ENCODE measurements around the gene VAMP4. TPM values are rescaled to one million over a fixed set of nuclear protein-coding genes. Genes with fewer than 3 reads are reported as not detected.
A peak's percentile ranks its signal among the peaks of the same experiment; 100 is the strongest.

VAMP4 gene, protein sequence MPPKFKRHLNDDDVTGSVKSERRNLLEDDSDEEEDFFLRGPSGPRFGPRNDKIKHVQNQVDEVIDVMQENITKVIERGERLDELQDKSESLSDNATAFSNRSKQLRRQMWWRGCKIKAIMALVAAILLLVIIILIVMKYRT
- 10 to 100 TPM; 15.0 to 24.8 (median 19.4) TPM for polyA plus RNA-seq (ENCODE audit: low read depth in 6 of 6)

DNA sequence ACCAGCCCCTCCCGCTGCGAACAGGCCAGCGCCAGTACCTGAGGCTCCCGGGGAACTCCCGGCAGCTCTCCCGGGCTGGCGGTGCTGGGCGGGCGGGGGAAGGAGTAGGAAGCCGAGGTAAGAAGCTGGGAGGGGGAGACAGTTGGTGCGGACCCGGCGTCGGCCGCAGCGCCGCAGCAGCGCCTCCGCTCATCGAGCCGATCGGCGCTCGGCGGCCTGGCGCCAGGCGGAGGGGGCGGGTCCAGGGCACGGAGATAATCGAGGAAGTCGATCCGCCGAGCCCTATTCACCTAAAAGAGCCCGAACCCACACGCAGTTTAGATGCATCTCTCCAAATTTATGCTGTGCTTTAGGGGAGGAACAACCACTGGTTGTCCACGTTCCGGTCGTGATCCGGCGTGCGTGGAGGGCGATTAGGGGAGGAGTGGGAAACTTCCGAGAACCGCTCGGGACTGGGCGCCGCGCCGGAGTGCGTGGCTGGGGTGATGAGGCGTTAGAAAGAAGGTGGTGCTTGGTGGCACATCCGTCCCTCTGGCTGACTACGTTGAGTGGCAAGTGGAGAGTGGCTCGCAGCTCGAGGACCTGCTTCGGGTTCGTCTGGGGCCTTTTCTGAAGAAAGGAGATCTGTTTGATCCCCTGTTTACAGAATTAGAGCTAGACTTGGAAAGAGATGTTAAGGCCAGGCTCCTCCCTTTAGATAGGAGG, at the start of gene VAMP4:
VAMP4 (minus strand) TSS at position 194 of the 705 bp plus-strand sequence. CDS start 3,651 bp downstream, outside the sequence.
- ATAC-seq (ENCODE audit: low read depth in 2 of 2) (peak; percentile 89 to 92), DNase-seq (peak; percentile 85)
- Mint-ChIP-seq H3K27ac (peak within 1 kb of the TSS; percentile 96 to 100 (median 98)), H3K4me1 (peaks cover 21 to 40% (median 26%) of the 10 kb centered on the region in 3 donors), H3K36me3 (peaks cover 2 to 3% of the 10 kb centered on the region in 2 donors), H3K27me3 (no peaks in the 10 kb centered on the region), H3K4me3 (peak within 1 kb of the TSS; percentile 93 to 100 (median 99)), H3K9me3 (no peaks in the 10 kb centered on the region)

DNA sequence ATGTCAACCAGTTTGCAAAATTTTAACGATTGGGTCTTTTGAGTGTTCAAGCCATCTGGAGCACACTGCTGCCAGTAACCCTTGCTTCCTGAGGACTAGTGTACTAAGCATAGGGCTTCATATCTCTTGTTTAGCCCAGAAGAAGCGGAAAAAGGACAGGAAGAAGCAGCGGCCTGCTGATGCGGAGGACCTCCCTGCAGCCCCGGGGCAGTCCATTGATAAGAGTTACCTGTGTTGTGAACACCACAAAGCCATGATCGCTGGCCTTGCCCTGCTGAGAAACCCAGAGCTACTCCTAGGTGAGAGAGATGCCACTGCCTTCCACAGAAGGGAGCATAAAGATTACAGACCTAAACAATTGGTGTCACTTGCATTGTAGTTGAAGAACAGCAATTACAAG, 48.5 kb upstream of the VAMP4 start:
- Mint-ChIP-seq H3K36me3 (peaks cover 46 to 63% of the 10 kb centered on the region in 2 donors), H3K4me3 (no peak overlapping the region), H3K9me3 (no peaks in the 10 kb centered on the region), H3K4me1 (peaks cover 6 to 10% (median 7%) of the 10 kb centered on the region in 3 donors), H3K27ac (peak overlapping the region in 1 of 6 donors; percentile 16), H3K27me3 (no peaks in the 10 kb centered on the region)
- DNase-seq (no peak), ATAC-seq (ENCODE audit: low read depth in 2 of 2) (no peak)

DNA sequence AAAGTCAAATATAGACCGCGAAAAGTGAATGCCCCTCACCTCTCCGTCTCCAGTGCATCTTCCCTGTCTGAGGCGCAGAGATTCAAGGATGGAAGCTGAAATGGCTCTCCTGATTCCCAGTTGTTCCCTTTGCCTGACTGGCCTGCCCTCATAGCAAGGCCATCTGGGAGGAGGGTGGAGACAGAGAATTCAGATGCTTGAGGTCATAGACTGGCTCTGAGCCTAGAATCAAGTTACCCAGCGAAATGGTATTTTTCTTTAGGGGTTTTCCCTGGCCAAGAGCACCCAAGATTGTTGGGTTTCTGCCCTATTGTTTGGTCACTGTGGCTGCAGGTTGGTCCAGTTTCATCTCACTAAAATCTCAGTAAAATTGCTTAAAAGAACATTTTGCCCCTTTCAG, 46.8 kb upstream of the VAMP4 start:
- Mint-ChIP-seq H3K27ac (no peak overlapping the region), H3K27me3 (no peaks in the 10 kb centered on the region), H3K9me3 (no peaks in the 10 kb centered on the region), H3K36me3 (peaks cover 37 to 54% of the 10 kb centered on the region in 2 donors), H3K4me1 (peaks cover 18 to 21% (median 20%) of the 10 kb centered on the region in 3 donors), H3K4me3 (peak overlapping the region in 1 of 8 donors; percentile 24)
- no peak for ATAC-seq (ENCODE audit: low read depth in 2 of 2)
- DNase-seq = no peak

DNA sequence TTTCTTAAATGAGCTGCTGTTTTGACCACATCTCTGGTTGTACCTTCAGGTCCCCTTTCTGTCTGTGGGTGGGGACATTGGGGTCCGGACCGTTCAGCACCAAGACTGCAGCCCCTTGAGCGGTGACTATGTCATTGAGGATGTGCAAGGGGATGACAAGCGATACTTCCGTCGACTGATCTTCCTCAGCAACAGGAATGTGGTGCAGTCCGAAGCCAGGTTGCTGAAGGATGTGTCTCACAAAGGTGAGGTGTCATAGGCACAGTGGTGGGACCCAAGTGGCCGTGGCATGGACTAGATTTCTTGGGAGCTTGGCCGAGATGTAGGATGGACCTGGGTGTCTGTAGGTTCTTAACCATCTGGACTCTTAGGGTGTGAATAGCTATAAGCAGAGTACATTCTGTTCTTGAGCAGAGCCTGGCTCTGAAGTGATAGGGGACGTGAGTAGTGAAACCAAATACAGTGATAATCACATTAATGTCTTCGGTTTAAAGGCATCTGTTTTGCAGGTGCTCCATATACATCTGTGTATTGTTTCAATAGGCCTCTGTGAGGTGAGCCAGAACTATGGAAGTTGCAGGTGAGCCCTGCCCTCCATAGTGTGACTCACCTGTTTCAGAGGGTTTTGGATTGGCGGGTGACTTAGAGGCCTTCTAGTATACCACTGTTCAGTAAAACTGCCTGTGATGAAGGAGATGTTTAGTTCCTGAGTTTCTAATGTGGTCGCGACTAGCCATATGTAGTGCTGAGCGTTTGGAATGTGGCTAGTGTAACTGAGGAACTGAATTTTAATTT, 46.0 kb upstream of the VAMP4 start:
- Mint-ChIP-seq H3K4me3 (peak overlapping the region in 1 of 8 donors; percentile 4), H3K27ac (no peak overlapping the region), H3K36me3 (peaks cover 37 to 51% of the 10 kb centered on the region in 2 donors), H3K27me3 (no peaks in the 10 kb centered on the region), H3K9me3 (no peaks in the 10 kb centered on the region), H3K4me1 (peaks cover 25 to 29% (median 29%) of the 10 kb centered on the region in 3 donors)
- ATAC-seq (ENCODE audit: low read depth in 2 of 2) (no peak), DNase-seq (no peak)

DNA sequence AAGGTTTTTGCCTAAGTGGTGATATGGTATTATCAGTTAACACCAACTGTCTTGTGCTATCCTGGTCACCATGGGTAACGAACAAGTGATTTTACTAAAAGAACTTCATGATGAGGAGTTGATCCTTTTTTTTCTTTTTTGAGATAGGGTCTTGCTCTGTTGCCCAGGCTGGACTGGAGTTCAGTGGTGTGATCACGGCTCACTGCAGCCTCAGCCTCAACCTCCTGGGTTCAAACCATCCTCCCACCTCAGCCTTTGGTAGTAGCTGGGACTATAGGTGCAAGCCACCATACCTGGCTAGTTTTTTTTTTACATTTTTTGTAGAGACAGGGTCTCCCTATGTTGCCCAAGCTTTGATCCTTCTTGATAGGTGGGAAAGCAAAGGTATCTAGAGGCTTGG, 44.7 kb upstream of the VAMP4 start:
- no peak for ATAC-seq (ENCODE audit: low read depth in 2 of 2)
- no peak for DNase-seq
- Mint-ChIP-seq H3K27ac (no peak overlapping the region), H3K9me3 (peaks cover 0 to 3% (median 0%) of the 10 kb centered on the region in 7 donors), H3K27me3 (no peaks in the 10 kb centered on the region), H3K36me3 (peaks cover 39 to 44% of the 10 kb centered on the region in 2 donors), H3K4me3 (peak overlapping the region in 1 of 8 donors; percentile 47), H3K4me1 (peaks cover 37 to 42% (median 39%) of the 10 kb centered on the region in 3 donors)

DNA sequence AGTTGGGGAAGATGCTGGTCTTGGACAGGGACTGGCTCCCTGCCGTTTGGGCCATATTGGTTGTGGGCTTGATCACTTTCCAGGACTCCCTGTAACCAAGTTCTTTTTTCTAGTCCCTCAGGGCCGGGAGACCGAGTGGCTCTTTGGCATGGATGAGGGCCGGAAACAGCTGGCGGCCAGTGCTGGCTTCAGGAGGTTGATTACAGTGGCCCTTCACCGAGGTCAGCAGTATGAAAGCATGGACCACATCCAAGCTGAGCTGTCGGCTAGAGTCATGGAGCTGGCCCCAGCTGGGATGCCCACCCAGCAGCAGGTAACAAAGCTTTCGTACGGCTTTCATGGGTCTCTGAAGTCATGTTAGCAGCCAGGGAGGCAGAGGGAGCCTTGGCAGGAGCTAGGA, 43.9 kb upstream of the VAMP4 start:
- peak overlapping the region in 2 of 8 donors; percentile 57 to 73 for H3K4me3 Mint-ChIP-seq
- H3K9me3 Mint-ChIP-seq = peaks cover 0 to 3% (median 0%) of the 10 kb centered on the region in 7 donors
- peaks cover 38 to 50% (median 45%) of the 10 kb centered on the region in 3 donors for H3K4me1 Mint-ChIP-seq
- peaks cover 41% of the 10 kb centered on the region in 2 donors for H3K36me3 Mint-ChIP-seq
- DNase-seq = no peak
- ATAC-seq (ENCODE audit: low read depth in 2 of 2) = no peak
- H3K27ac Mint-ChIP-seq = no peak overlapping the region
- H3K27me3 Mint-ChIP-seq = no peaks in the 10 kb centered on the region

DNA sequence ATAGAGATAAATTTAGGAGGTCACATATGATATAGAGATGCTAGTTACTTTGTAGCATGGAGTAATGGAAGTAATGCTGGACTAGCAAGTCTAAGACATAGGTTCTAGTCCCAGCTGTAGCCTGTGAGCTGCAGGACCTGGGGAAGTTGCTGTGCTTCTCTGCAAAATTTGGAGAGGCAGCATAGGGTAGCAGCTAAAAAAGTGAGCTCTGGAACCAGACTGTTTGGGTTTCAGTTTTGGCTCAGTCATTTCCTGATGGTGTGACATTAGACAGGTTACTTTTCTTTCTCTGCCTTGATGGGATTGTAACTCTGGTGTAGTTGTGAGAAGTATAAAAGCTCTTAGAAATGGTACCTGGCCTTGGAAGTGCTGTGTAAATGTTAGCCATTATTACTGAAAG, 42.9 kb upstream of the VAMP4 start:
- Mint-ChIP-seq H3K36me3 (peaks cover 35 to 36% of the 10 kb centered on the region in 2 donors), H3K9me3 (peaks cover 0 to 3% (median 0%) of the 10 kb centered on the region in 7 donors), H3K27me3 (no peaks in the 10 kb centered on the region), H3K4me3 (peak overlapping the region in 6 of 8 donors; percentile 26 to 73 (median 45)), H3K27ac (peak overlapping the region in 1 of 6 donors; percentile 63), H3K4me1 (peaks cover 40 to 50% (median 47%) of the 10 kb centered on the region in 3 donors)
- DNase-seq (no peak), ATAC-seq (ENCODE audit: low read depth in 2 of 2) (no peak)

DNA sequence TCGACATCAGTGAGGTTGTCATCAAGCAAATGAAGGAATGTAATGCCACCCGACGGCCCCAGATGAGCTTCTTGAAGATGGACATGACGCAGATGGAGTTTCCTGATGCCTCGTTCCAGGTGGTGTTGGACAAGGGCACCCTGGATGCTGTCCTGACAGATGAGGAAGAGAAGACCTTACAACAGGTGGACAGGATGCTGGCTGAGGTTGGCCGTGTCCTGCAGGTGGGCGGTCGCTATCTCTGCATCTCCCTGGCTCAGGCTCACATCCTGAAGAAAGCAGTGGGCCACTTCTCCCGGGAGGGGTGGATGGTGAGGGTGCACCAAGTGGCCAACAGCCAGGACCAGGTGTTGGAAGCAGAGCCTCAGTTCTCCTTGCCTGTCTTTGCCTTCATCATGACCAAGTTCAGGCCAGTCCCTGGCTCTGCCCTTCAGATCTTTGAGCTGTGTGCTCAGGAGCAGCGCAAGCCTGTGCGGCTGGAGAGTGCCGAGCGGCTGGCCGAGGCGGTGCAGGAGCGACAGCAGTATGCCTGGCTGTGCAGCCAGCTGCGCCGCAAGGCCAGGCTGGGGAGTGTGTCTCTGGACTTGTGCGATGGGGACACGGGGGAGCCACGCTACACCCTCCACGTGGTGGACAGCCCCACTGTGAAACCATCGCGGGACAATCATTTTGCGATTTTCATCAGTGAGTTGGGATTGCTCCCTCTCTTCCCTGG, 42.1 kb upstream of the VAMP4 start:
- Mint-ChIP-seq H3K4me1 (peaks cover 39 to 50% (median 47%) of the 10 kb centered on the region in 3 donors), H3K9me3 (peaks cover 0 to 3% (median 0%) of the 10 kb centered on the region in 7 donors), H3K36me3 (peaks cover 27 to 28% of the 10 kb centered on the region in 2 donors), H3K4me3 (peak overlapping the region in 4 of 8 donors; percentile 22 to 95 (median 58)), H3K27me3 (no peaks in the 10 kb centered on the region), H3K27ac (no peak overlapping the region)
- ATAC-seq (ENCODE audit: low read depth in 2 of 2) = no peak
- no peak for DNase-seq

DNA sequence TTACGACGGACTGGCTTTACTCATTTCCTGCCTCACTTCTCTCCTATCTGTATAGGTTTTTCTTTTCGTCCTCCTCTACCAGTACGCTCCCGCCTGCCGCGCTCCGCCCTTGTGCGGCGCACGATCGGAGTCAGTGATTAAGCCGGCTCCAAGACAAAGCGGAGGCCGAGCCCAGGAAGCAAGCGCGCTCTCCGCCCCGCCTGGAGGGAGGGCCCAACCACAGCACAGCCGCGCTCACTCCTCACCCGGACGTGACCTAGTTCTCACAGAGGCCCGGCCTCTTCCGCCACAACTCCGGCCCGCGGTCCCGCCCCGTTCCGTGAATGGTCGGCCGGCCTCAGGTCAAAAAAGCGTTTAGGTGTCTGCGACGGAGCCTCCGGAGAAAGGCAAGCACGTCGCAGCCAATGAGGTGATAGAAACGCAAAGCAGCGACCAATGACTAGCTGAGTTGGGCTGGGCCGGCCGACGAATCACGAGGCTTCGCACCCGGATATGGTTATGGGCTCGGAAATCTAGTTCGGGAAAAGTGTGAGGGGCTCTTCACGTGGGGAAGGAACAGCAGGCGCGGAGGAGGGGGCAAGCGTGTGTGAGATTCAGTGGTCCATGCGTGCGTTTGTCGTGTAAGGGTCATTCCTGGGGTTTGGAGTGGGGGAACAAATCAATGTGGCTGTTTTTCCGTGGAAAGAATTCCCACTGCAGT, 39.5 kb upstream of the VAMP4 start, which contains the start of gene METTL13:
METTL13 (plus strand) TSS at position 485 of the 700 bp plus-strand sequence. CDS start 308 bp downstream, outside the sequence.
- peaks cover 7 to 8% (median 7%) of the 10 kb centered on the region in 3 donors for H3K27me3 Mint-ChIP-seq
- peaks cover 39 to 47% (median 44%) of the 10 kb centered on the region in 3 donors for H3K4me1 Mint-ChIP-seq
- peak within 1 kb of the TSS; percentile 95 to 99 (median 98) for H3K27ac Mint-ChIP-seq
- H3K9me3 Mint-ChIP-seq = peaks cover 0 to 3% (median 0%) of the 10 kb centered on the region in 7 donors
- peak; percentile 98 for DNase-seq
- peak; percentile 92 to 93 for ATAC-seq (ENCODE audit: low read depth in 2 of 2)
- peak within 1 kb of the TSS; percentile 91 to 99 (median 98) for H3K4me3 Mint-ChIP-seq
- H3K36me3 Mint-ChIP-seq = peaks cover 9 to 14% of the 10 kb centered on the region in 2 donors

DNA sequence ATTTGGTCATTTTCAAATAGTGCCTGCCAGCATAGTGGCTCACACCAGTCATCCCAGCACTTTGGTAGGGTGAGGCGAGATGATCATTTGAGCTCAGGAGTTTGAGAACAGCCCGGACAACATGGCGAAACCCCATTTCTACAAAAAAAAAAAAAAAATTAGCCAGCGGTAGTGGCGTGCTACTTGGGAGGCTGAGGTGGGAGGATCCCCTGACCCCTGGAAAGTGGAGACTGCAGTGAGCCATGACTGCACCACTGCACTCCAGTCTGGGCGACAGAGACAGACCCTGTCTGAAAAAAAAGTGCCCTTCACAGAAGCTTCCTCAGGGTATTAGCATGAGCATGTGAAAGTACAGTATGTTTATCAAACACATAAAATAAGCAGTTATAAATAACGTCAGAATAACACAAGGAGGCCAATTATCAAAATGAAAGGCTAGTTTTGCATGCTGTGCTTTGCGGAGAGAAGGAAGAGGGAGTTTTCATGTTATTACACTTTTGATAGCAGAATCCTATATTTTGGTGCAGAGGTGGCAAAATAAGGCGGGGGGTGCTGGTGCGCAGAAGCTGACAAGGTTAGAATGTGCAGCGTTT, 38.8 kb upstream of the VAMP4 start:
- peaks cover 0 to 3% (median 0%) of the 10 kb centered on the region in 7 donors for H3K9me3 Mint-ChIP-seq
- peaks cover 7 to 8% (median 7%) of the 10 kb centered on the region in 3 donors for H3K27me3 Mint-ChIP-seq
- H3K4me1 Mint-ChIP-seq = peaks cover 39 to 47% (median 44%) of the 10 kb centered on the region in 3 donors
- H3K4me3 Mint-ChIP-seq = peak overlapping the region; percentile 91 to 99 (median 98)
- H3K36me3 Mint-ChIP-seq = peaks cover 9 to 14% of the 10 kb centered on the region in 2 donors
- ATAC-seq (ENCODE audit: low read depth in 2 of 2) = no peak
- peak overlapping the region; percentile 20 to 99 (median 98) for H3K27ac Mint-ChIP-seq
- no peak for DNase-seq

DNA sequence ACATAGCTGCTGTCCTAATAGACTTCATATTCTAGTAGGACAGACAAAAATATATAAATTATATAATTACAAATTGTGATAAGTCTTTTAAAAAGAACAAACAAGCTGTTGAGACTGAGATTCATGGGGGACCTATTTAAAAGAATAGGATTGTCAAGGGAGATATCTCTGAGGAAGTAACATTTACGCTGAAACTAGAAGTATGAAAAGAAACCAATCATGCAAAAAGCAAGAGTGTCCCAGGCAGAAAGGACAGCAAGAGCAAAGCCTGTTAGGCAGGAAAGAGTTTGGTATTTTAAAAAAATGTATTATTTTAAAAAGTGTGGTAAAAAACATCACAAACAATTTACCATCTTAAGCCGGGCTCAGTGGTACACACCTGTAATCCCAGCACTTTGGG, 30.4 kb upstream of the VAMP4 start:
- Mint-ChIP-seq H3K36me3 (no peaks in the 10 kb centered on the region), H3K9me3 (peaks cover 0 to 1% (median 0%) of the 10 kb centered on the region in 7 donors), H3K27me3 (peaks cover under 1 to 10% (median 5%) of the 10 kb centered on the region in 3 donors), H3K27ac (no peak overlapping the region), H3K4me3 (no peak overlapping the region), H3K4me1 (peaks cover 6 to 11% (median 7%) of the 10 kb centered on the region in 3 donors)
- ATAC-seq (ENCODE audit: low read depth in 2 of 2) (peak; percentile 38 to 52), DNase-seq (no peak)

DNA sequence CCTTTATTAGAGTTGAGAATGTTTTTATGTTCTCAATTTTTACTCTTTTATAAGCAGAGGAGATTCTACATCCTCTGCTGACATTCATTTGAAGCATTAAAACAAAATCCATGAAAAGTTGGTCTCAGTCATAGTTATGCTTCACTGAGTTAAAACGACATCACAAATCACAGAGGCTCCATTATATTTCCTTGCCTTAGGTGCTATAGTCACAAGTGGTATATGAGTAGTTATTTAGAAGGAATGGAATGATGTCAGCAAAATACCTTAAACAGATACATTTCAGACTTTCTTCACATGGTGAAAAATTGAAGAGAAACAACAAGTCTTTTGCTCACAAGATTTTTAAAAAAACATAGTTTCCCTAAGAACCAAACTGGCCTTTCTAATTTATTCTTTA, 27.9 kb upstream of the VAMP4 start:
- ATAC-seq (ENCODE audit: low read depth in 2 of 2) = no peak
- Mint-ChIP-seq H3K27me3 (peaks cover 0 to 10% (median 5%) of the 10 kb centered on the region in 3 donors), H3K27ac (no peak overlapping the region), H3K4me1 (peaks cover 6 to 11% (median 7%) of the 10 kb centered on the region in 3 donors), H3K4me3 (no peak overlapping the region), H3K36me3 (no peaks in the 10 kb centered on the region), H3K9me3 (no peaks in the 10 kb centered on the region)
- no peak for DNase-seq

All from naive B cell (primary cell).